Upper lobe of left lung (tissue), 6 donors: Measurements from ENCODE around the gene TMEM256. TPM values are rescaled to one million over a fixed set of nuclear protein-coding genes. Genes with fewer than 3 reads are reported as not detected.

Experiments used
- ATAC-seq, 2 donors: fragments of 200-7000 bp; cut with Tn5 transposase; one replicate each; pipeline ENCODE4 v1.9.1; 2022; ENCODE audit warnings: mild to moderate bottlenecking in 2 of 2, moderate library complexity in 2 of 2; ENCODE audit not compliant: low FRiP score in 2 of 2
- DNase-seq, 2 donors: peaks; one replicate each; pipeline ENCODE4 v3.0.0-alpha.2; 2019 to 2020
- H3K27ac ChIP-seq, 4 donors: fragments of 200-600 bp; sonication (generic); one replicate each; pipeline ENCODE4 v1.5.1; 2016 to 2019
- H3K27me3 ChIP-seq, 4 donors: fragments of 200-600 bp; sonication (generic); one replicate each; pipeline ENCODE4 v1.5.1; 2017 to 2019
- H3K36me3 ChIP-seq, 4 donors: fragments of 200-600 bp; sonication (generic); one replicate each; pipeline ENCODE4 v1.5.1; 2016 to 2019
- H3K4me1 ChIP-seq, 4 donors: fragments of 200-600 bp; sonication (generic); one replicate each; pipeline ENCODE4 v1.5.1; 2018 to 2019
- H3K4me3 ChIP-seq, 4 donors: fragments of 200-600 bp; sonication (generic); one replicate each; pipeline ENCODE4 v1.5.1; 2017 to 2019; ENCODE audit warnings: mild to moderate bottlenecking in 2 of 4, moderate library complexity in 1 of 4
- H3K9me3 ChIP-seq, 4 donors: fragments of 200-600 bp; sonication (generic); one replicate each; pipeline ENCODE4 v1.5.1; 2018 to 2019
- CTCF ChIP-seq, 6 experiments: fragments of 450-650 bp in 4 of 6; fragments of 200-600 bp in 2 of 6; sonication (generic) in 2 of 6; IDR thresholded peaks; one replicate each; pipeline ENCODE4 v1.5.1; 2016 to 2019; ENCODE audit warnings: antibody characterized with exemption in 6 of 6
- EP300 ChIP-seq, 4 donors: sonication (generic); formaldehyde crosslinking; IDR thresholded peaks; one replicate each; pipeline ENCODE4 v1.5.1; 2017; ENCODE audit warnings: antibody characterized with exemption in 4 of 4, control low read depth in 2 of 4
- POLR2A ChIP-seq, 4 donors: fragments of 450-650 bp; IDR thresholded peaks; one replicate each; pipeline ENCODE4 v1.5.1; 2016 to 2017; ENCODE audit warnings: antibody characterized with exemption in 4 of 4, mild to moderate bottlenecking in 2 of 4
- POLR2AphosphoS5 ChIP-seq, 2 donors: sonication (generic); formaldehyde crosslinking; IDR thresholded peaks; one replicate each; pipeline ENCODE4 v1.5.1; 2017; ENCODE audit warnings: antibody characterized with exemption in 2 of 2
- WGBS, 2 donors: methylation state at CpG; one replicate each; pipeline ENCODE4 v1.1.5; 2017 to 2018; 5-methylcytosine and 5-hydroxymethylcytosine counted together
- total RNA-seq, 6 donors: library from RNA; depleted of rRNA in 4 of 6; stranded (reverse); fragments of >200 nt in 4 of 6; gene quantifications; one replicate each; pipeline versions ENCODE4 v1.1.0 to v1.2.1, GENCODE V29; 2016 to 2021
- donor health status: DM: no; HTN: no; CAD: no; lungs with moderate emphysema.
- donor health status: DM: no; HTN: yes; CAD: no; lungs with severe emphysema.

Gene TMEM256
- total RNA-seq, 6 donors from 2014 or later: 21.6 to 65.0 (median 52.6) TPM

GRCh38 chr17:7391307-7391706 is 12.6 kb downstream of the TMEM256 start:
- H3K27me3 ChIP-seq: no peaks in the 10 kb centered on the region
- peak overlapping the region in 2 of 4 donors; percentile 31 to 50 for H3K27ac ChIP-seq
- no peak overlapping the region for H3K4me3 ChIP-seq
- DNase-seq: no peak
- H3K9me3 ChIP-seq: no peaks in the 10 kb centered on the region
- ATAC-seq: no peak
- WGBS, 2 donors: 51 to 57% methylated on average over 2 of the region's 2 CpGs
- TF ChIP-seq POLR2AphosphoS5 (IDR thresholded peaks at IDR 0.05) (no peak), CTCF (IDR thresholded peaks at IDR 0.05) (no peak), EP300 (IDR thresholded peaks at IDR 0.05) (no peak), POLR2A (IDR thresholded peaks at IDR 0.05) (no peak)
- H3K4me1 ChIP-seq: peaks cover 15 to 32% (median 23%) of the 10 kb centered on the region in 4 donors
- H3K36me3 ChIP-seq: peaks cover 0 to 43% (median 28%) of the 10 kb centered on the region in 4 donors

- Histone ChIP-seq H3K27me3 (no peaks in the 10 kb centered on the region), H3K4me3 (no peak overlapping the region), H3K27ac (peak overlapping the region in 1 of 4 donors; percentile 50), H3K36me3 (peaks cover 0 to 43% (median 28%) of the 10 kb centered on the region in 4 donors), H3K9me3 (no peaks in the 10 kb centered on the region), H3K4me1 (peaks cover 12 to 29% (median 21%) of the 10 kb centered on the region in 4 donors)
- DNase-seq (no peak), ATAC-seq (no peak)
- TF ChIP-seq CTCF (IDR thresholded peaks at IDR 0.05) (no peak), POLR2A (IDR thresholded peaks at IDR 0.05) (no peak), EP300 (IDR thresholded peaks at IDR 0.05) (no peak), POLR2AphosphoS5 (IDR thresholded peaks at IDR 0.05) (no peak)
- WGBS, 2 donors: 95 to 98% methylated on average over 14 to 19 of the region's 19 CpGs
Observed at GRCh38 chr17:7389924-7390910, 13.7 kb downstream of the TMEM256 start.

GRCh38 chr17:7388856-7389255 is 15.0 kb downstream of the TMEM256 start:
- 79 to 91% methylated on average over 2 to 9 of the region's 10 CpGs for WGBS, 2 donors
- Histone ChIP-seq H3K9me3 (no peaks in the 10 kb centered on the region), H3K4me1 (peaks cover 11 to 30% (median 18%) of the 10 kb centered on the region in 4 donors), H3K4me3 (no peak overlapping the region), H3K36me3 (peaks cover 0 to 50% (median 28%) of the 10 kb centered on the region in 4 donors), H3K27me3 (no peaks in the 10 kb centered on the region), H3K27ac (no peak overlapping the region)
- TF ChIP-seq POLR2A (IDR thresholded peaks at IDR 0.05) (no peak), POLR2AphosphoS5 (IDR thresholded peaks at IDR 0.05) (no peak), CTCF (IDR thresholded peaks at IDR 0.05) (no peak), EP300 (IDR thresholded peaks at IDR 0.05) (no peak)
- ATAC-seq (no peak), DNase-seq (peak in 1 of 2 donors; percentile 32)

GRCh38 chr17:7384489-7385081 is 19.3 kb downstream of the TMEM256 start:
- Histone ChIP-seq H3K36me3 (peaks cover 0 to 36% (median 18%) of the 10 kb centered on the region in 4 donors), H3K9me3 (no peaks in the 10 kb centered on the region), H3K4me1 (peaks cover 23 to 33% (median 28%) of the 10 kb centered on the region in 4 donors), H3K4me3 (peak overlapping the region in 3 of 4 donors; percentile 35 to 50 (median 46)), H3K27ac (peak overlapping the region in 3 of 4 donors; percentile 25 to 63 (median 34)), H3K27me3 (peaks cover 0 to 2% (median 0%) of the 10 kb centered on the region in 4 donors)
- no peak for TF ChIP-seq POLR2A (IDR thresholded peaks at IDR 0.05)
- TF ChIP-seq CTCF (IDR thresholded peaks at IDR 0.05): no peak
- TF ChIP-seq POLR2AphosphoS5 (IDR thresholded peaks at IDR 0.05): no peak
- ATAC-seq (no peak), DNase-seq (peak in 1 of 2 donors; percentile 73)
- 65 to 68% methylated on average over 20 to 23 of the region's 23 CpGs for WGBS, 2 donors
